Breast epithelium (tissue), 3 donors: Measurements from ENCODE around the gene NAIF1.

ENCODE experiments used
- CTCF ChIP-seq, 3 donors: fragments of 450-650 bp; IDR thresholded peaks; one replicate each; pipeline ENCODE4 v1.5.1; 2016 to 2017; ENCODE audit warnings: antibody characterized with exemption in 3 of 3, mild to moderate bottlenecking in 3 of 3, moderate library complexity in 3 of 3
- POLR2A ChIP-seq: fragments of 450-650 bp; IDR thresholded peaks from one replicate; pipeline ENCODE4 v1.6.1; 2016; ENCODE audit warnings: antibody characterized with exemption, mild to moderate bottlenecking, moderate library complexity

- TF ChIP-seq CTCF (IDR thresholded peaks at IDR 0.05) (no peak), POLR2A (no peak)
Measured at GRCh38 chr9:128116104-128117083, 49.3 kb upstream of the NAIF1 start.
